ENCODE measurements around the gene IGBP1.
"Not testable (repeated sequence)": the region's sequence is repeated elsewhere in the genome, so short reads cannot be mapped to it uniquely, and the experiment has no call there.

The IGBP1 gene

DNA sequence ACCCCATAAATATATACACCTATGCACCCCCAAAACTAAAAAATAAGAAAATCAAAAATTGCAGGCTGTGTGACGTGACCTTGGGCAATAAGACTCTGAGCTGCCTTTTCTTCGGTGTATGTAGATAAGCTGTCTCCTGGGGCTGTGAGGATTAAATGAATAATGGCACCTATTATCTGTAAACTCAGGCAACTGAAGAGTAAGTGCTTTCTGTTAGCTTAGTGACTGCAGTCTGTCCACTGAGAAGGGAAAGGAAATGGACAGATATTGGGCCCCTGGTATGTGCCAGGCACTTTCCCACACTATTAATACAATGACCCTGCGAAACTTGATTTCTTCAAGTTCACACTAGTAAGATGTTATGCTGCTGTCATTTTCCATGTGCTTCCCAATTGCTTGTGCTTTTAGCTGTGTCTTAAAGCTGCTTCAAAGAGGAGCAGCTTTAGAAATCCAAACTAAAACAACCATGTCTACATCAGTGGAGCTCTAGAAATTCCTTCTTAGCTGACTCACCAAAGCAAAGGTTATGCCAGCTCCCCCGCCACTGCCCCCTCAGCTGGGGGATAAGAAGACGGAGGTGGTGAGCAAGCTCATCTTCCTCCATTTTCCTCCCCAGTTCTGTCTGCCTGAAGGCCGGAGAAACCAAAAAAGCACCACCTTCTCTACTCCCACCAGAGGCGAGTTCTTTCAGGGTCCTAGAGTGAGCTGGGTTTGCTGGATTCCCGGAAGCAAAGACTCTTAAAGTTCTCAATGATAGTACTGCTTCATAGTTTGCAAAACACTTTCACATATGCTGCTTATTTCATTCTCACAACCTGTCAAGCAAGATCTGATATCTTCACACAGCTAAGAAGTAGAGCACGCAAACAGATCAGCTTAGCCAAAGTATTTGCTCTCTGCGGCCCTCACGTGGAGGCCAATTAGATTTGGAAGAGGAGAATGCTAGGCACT is 35.3 kb downstream of the IGBP1 start:
- no peak for DNase-seq (ENCODE audit: low read depth)

DNA sequence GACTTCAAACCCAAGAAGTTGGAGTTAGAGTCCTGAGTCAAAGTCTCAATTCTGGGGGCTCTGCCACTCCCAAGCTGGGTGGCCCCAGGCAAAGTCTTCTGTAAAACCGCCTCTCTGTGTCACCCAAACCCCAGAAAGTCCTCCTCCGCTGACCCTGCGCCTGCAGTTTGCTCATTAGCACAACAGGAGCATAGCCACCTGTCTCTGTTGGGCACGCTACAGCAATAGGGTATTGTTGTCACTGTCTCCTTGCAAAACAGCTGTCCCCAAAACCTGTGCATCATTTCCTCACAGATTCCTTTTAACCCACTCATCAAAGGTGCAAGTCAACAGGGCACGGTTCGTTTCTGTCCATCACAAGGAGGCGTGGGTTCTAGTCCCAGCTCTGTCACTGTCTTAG is 36.0 kb downstream of the IGBP1 start:
- DNase-seq (ENCODE audit: low read depth) = no peak

DNA sequence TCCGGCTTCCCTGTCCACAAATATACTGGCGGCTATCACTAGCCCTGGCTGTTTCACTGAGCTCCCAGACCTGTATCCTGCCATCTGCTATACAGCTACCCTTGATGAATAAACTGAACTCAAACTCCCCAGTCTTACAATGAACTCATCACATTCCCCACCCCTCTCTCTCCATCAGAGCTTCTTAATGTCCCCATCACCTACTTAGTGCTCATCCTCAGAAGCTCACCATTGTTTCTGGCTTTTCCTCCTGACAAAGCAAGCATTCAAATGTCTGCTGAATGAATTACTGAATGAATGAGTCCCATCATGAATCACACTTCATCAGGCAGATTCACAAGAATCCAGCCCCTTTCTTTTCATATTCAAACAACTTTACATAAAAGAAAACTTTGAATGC is 38.4 kb downstream of the IGBP1 start:
- DNase-seq (ENCODE audit: low read depth) = no peak

DNA sequence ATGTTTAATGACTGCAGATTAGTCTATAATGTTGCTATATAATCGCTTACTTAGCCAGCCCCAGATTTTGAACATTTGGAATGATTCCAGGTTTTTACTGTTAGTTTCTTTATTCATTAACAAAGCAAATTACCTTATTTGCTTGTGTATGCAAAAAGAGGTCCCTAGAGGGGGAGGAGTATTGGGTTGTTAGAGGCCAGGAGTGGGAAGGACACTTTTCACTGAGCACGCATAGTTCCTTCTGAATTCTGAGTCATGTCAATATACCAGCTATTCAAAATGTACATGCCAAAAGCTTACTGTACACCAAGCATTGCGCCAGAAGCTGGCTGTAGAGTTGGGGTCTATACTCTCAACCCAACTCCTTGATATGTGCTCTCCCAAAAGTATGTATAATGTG is 39.0 kb downstream of the IGBP1 start:
- no peak for DNase-seq (ENCODE audit: low read depth)

DNA sequence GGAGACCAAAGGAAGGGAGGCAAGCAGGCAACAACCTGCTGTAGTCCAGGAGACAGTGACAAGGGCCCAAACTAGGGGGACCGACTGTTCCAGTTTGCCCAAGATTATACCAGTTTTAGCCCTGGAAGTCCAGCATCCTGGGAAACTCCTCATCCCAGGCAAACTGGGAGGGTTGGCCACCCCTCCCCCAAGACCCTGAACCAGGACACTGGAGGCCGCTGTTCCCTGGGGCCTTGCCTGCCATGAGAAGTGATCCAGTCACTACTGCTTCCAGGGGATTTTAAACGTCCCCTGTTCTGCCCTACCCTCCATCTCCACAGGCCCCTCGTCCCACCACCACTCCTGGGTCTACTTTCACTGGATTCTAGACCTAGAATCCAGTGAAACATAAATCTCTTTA is 39.7 kb downstream of the IGBP1 start:
- no peak for DNase-seq (ENCODE audit: low read depth)

DNA sequence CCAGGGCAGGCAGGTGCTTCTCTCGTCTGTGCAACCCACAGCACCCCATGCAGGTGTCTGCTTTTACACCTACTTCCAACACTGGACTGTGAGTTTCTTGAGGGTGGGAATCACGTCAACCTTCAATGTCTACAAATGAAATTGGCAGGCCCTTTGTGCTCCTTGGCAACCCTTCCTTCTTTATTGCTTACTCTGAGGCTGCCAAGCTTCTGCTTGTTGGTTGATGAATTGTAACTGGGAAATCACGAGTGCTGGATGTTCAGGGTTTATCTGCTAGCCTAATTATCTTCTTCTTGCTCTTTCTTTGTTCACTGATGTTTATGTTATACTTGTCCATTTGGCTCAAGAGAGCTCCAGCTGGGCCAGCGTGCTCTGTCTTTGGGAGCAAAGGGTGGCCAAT is 41.5 kb downstream of the IGBP1 start:
- no peak for DNase-seq (ENCODE audit: low read depth)

DNA sequence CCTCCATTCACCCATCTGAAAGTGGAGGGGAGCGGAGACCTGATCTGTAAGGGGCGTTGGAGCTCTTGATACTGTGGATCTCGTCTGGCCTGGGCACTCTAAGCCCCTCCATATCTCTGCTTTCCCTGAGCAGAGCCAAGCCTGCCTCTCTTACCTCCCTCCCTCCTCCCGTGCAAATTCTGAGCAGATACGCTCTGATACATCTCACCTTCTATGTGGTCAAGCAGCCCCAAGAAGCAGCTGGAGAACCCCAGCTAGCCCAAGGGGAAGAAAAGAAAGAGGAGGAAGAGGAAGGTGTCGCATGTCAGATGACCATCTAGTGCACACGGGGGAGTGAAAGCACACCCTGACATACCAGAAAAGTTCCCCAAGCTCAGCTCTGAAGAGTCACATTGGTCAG is 42.1 kb downstream of the IGBP1 start:
- DNase-seq (ENCODE audit: low read depth) = no peak

DNA sequence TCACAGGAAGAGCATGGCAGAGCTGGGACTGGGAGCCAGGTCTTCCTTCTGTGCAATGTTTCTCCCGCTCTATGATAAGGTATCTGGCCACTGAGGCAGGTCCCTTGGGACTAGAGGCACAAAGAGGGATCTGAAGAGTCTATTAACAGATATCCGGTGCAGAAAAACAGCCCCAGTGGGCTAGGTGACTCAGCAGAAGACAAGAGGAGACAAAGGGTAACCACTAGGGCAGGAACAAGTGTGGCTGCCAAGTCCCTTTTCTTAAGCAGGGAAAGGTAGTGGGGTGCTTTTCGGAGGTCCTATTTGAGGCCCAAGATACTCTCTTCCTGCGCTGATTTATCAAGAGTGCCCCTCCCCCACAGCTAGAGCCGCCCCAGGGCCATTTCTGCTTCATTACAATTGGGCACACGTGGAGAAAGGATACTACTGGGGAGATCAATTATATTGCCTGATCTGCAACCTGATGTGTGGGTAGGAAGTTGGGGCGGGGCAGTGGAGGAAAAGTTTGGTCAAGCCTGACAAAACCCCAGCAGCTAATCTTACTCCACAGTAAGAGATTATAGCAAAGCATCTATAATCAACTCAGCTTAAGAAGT is 43.8 kb downstream of the IGBP1 start, which contains the start of gene DGAT2L6:
Gene DGAT2L6 (plus strand): TSS at position 546 of the 596 bp plus-strand sequence. CDS start 100 bp downstream, outside the sequence.
- no peak for DNase-seq (ENCODE audit: low read depth)

DNA sequence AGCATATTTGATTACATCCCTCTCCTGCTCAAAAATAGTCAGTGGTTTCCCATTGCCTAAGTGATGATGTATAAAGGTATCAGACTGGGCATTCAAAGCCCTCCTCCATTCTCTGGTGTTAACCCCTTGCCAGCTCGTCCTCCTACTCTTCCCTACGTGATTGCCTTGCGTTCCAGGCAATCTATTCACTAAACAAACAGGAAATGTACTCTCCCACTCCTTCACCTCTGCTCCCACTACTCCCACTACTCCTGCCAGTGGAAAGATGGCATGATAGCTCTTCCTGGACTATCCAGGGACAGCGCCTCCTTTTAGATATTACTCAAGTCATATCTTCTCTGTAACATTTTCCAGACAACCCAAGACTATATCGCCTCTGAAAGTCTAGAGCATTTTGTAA is 49.8 kb downstream of the IGBP1 start:
- DNase-seq (ENCODE audit: low read depth) = no peak

DNA sequence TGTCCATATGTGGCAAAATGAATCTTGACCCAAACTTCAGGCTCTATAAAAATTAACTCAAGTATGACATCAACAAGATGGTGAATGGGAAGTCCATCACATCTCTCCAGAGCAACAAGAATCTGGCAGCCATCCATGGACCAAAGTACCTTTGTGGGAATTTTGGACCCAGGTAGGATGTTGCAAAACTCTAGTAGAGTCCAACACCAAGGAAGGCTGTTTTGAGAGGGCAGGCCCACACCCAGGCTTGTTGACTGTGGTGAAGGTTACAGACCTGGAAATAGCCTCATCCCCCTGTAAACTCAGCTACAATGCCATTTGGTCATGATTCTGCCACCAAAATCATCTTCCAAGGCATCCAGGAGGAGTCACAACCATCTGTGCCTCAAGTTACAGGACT is 57.0 kb downstream of the IGBP1 start:
- no peak for DNase-seq (ENCODE audit: low read depth)

DNA sequence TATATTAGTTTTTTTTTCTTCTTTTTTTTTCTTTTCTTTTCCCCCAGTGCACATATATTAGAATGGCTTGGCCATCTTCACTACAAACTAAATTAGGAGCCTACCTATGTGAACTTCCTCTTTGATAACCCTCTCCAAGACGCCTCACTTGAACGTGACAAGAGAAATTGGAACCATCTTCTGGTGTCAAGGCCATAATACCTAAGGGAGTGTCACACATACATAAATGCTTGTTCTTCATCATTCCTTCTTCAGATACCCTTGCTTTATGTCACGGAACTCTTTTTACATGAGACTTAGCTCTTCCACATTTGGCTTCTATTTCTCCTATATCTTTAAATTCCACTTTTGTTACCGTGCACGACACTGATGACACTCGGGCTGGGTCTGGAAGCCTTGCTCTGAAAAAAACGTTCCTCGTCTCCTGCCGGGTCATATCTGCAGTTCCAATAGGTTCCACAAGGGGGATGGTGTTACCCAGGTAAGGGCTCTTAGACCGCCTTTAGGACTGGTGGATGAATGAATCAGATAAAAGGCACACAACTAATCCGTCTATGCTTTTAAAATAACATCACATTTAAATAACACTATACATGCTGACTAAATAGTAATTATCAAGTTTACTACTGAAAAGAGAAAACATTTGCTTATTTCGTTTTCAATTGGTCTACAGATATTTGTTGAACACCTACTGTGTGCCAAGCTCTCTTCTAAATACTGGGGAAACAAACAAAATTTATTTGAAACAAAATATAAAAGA is 63.9 kb downstream of the IGBP1 start:
- peak; percentile 43 for DNase-seq (ENCODE audit: low read depth)

DNA sequence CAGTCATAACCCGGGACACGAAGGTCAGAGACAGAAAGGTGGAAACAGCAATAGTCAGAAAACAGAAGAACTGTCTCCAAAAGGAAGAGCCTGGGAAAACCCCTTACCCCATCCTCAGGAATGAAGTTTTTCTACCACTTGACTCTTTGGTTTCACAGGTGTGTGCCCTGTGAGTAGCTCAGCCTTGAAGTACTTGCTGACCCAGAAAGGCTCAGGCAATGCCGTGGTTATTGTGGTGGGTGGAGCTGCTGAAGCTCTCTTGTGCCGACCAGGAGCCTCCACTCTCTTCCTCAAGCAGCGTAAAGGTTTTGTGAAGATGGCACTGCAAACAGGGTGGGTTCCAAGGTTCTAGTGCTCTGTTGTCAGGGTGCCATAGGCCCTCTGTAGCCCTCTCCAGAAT is 68.5 kb downstream of the IGBP1 start:
- no peak for DNase-seq (ENCODE audit: low read depth)

DNA sequence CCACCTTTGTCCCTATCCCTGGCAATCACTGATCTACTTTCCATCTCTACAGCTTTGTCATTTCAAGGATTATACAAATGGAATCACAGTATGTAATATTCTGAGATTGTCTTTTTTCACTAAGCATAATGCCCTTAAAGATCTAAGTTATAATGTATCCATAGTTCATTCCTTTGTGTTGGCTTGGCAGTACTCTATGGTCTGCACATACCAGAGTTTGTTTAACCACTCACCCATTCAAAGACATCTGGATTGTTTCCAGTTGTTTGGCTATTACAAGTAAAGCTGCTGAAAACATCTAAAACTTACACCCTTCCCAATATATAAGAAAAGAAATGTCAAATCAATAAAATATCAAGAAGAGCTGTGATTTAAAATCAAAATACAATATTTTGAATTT is 75.2 kb downstream of the IGBP1 start:
- no peak for DNase-seq (ENCODE audit: low read depth)

DNA sequence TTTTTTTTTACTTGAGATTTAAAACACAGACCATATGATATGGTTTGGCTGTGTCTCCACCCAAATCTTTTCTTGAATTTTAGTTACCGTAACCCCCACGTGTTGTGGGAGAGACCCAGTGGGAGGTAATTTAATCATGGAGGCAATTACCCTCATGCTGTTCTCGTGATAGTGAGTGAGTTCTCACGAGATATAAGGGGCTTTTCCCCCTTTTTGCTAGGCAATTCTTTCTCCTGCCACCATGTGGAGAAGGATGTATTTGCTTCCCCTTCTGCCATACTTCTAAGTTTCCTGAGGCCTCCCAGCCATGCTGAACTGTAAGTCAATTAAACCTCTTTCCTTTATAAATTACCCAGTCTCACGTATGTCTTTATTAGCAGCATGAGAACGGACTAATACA is 76.3 kb downstream of the IGBP1 start:
- not testable (repeated sequence) for DNase-seq (ENCODE audit: low read depth)

Data from activated gamma-delta T cell treated with anti-CD3 and anti-CD28 coated beads, Interleukin-2, amount 50 U/mL, for 16 hours (primary cell).